Progenitor cell of endocrine pancreas (in vitro differentiated cells): ENCODE data around the gene UBE3D. TPM values are rescaled to one million over a fixed set of nuclear protein-coding genes. Genes with fewer than 3 reads are reported as not detected.

Source experiments
- DNase-seq: peaks from one replicate; pipeline ENCODE4 v3.0.0; 2021; ENCODE audit warnings: low spot score; ENCODE audit not compliant: unreplicated experiment
- H3K27ac Mint-ChIP-seq: 2 replicates; pipeline ENCODE4 v1.8.0; 2021; ENCODE audit warnings: mild to moderate bottlenecking, moderate library complexity, mixed read lengths
- H3K27me3 Mint-ChIP-seq: 2 replicates; pipeline ENCODE4 v1.8.0; 2021; ENCODE audit warnings: mixed read lengths
- H3K36me3 Mint-ChIP-seq: 2 replicates; pipeline ENCODE4 v1.8.0; 2022; ENCODE audit warnings: mixed read lengths; ENCODE audit not compliant: insufficient read depth
- H3K4me1 Mint-ChIP-seq: 2 replicates; pipeline ENCODE4 v1.8.0; 2021; ENCODE audit warnings: low read depth, mixed read lengths
- H3K4me3 Mint-ChIP-seq: 2 replicates; pipeline ENCODE4 v1.8.0; 2021; ENCODE audit warnings: low read depth, mild to moderate bottlenecking, moderate library complexity, mixed read lengths
- H3K9me3 Mint-ChIP-seq: 2 replicates; pipeline ENCODE4 v1.8.0; 2021; ENCODE audit warnings: low read depth, mixed read lengths
- CTCF ChIP-seq: fragments of 200-600 bp; sonication (generic); IDR thresholded peaks from one replicate; pipeline ENCODE4 v1.5.0; 2021; ENCODE audit warnings: antibody characterized with exemption, mild to moderate bottlenecking; ENCODE audit not compliant: unreplicated experiment
- total RNA-seq: library from RNA; stranded (reverse); gene quantifications from 2 replicates; pipeline ENCODE4 v1.2.1, GENCODE V29; 2021

Gene UBE3D
- total RNA-seq, 1 donor from 2014 or later: 15.5 TPM

- Mint-ChIP-seq H3K4me3 (no peak overlapping the region), H3K27me3 (no peaks in the 10 kb centered on the region), H3K9me3 (no peaks in the 10 kb centered on the region), H3K4me1 (peaks cover 12% of the 10 kb centered on the region), H3K36me3 (peaks cover 6% of the 10 kb centered on the region), H3K27ac (no peak overlapping the region)
- DNase-seq: peak; percentile 34
- TF ChIP-seq CTCF: peak; percentile 93
Measured at GRCh38 chr6:83055366-83055964, 10.2 kb downstream of the UBE3D start.

GRCh38 chr6:83053678-83054077 lies 12.0 kb downstream of the UBE3D start:
- no peak for TF ChIP-seq CTCF
- H3K36me3 Mint-ChIP-seq: peaks cover 8% of the 10 kb centered on the region
- no peaks in the 10 kb centered on the region for H3K9me3 Mint-ChIP-seq
- no peak for DNase-seq
- peaks cover 12% of the 10 kb centered on the region for H3K4me1 Mint-ChIP-seq
- no peaks in the 10 kb centered on the region for H3K27me3 Mint-ChIP-seq
- no peak overlapping the region for H3K27ac Mint-ChIP-seq
- no peak overlapping the region for H3K4me3 Mint-ChIP-seq

DNA sequence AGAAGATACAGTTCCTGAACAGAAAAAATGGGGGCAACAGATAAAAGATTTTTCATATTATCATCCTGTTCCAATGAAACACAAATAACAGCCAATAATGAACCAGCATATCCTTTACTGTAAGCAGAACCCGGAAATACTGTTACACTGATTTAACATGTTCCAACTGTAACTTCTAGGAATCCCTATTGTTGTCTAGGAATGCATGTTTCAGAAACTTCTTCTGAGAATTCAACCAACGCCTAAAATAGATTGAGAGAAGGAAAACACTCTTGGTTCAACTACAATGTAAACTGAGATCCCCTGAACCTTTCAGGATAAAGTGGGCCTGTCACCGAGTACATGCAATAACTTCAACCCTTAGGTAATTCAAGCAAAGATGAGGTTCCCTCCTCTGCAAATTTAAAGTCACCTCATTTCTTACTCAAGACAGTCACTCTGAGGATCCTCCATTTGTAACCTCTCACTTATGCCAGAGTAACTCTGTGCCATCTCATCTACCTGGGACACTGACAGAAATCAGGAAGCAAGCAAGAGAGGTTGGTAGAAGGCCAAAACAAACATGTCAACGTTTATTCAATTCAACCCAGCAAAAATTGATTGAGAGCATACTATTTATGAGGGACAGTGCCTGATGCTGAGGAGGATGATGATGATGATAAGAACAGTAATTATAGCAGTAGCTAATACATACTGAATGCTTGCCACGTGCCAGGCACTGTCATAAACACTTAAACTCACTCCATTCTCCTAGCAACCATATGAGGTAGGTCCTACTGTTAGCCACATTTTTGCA lies 14.1 kb downstream of the UBE3D start:
- H3K27ac Mint-ChIP-seq: no peak overlapping the region
- no peak overlapping the region for H3K4me3 Mint-ChIP-seq
- no peak for DNase-seq

GRCh38 chr6:83047065-83047754 lies 18.4 kb downstream of the UBE3D start:
- no peak overlapping the region for H3K4me3 Mint-ChIP-seq
- no peaks in the 10 kb centered on the region for H3K27me3 Mint-ChIP-seq
- peaks cover 5% of the 10 kb centered on the region for H3K36me3 Mint-ChIP-seq
- no peak for DNase-seq
- TF ChIP-seq CTCF: no peak
- H3K9me3 Mint-ChIP-seq: no peaks in the 10 kb centered on the region
- peak overlapping the region; percentile 76 for H3K27ac Mint-ChIP-seq
- peaks cover 15% of the 10 kb centered on the region for H3K4me1 Mint-ChIP-seq

More for the DNA sequence above, 14.1 kb downstream of the UBE3D start:
- no peak for TF ChIP-seq CTCF
- H3K9me3 Mint-ChIP-seq: no peaks in the 10 kb centered on the region
- peaks cover 20% of the 10 kb centered on the region for H3K4me1 Mint-ChIP-seq
- H3K27me3 Mint-ChIP-seq: no peaks in the 10 kb centered on the region
- peaks cover 4% of the 10 kb centered on the region for H3K36me3 Mint-ChIP-seq

DNA sequence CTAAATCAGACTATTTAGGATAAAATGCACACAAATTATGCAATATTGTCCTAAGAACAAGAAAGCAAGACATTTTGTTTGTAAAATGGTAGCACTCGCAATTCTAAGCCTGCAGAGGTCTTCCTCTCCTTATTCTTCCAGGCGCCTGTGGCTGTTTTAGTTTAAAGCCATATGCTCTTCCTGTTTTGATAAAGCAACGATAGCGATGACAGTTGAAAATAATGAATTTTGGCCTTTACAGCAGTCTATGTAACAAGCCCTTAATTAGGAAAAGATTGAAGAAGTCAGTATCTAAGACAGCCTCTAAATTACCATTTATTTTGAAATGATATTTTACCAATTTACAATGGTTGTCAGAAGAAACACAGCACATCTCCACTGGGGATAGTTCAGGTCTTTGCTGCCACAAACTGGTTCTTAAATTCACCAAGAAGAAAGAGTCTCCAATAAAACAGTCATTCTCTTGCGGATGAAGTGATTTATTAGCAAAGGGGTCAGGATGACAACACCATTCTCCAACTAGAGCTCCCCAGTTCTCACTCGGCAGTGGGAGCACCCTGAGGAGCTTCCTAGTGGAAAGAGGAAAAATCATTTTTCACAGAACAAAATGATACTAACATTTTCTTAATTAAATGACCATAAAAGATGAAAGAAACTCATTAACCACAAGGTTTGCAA lies 21.4 kb downstream of the UBE3D start:
- TF ChIP-seq CTCF: no peak
- Mint-ChIP-seq H3K27ac (no peak overlapping the region), H3K4me3 (no peak overlapping the region), H3K36me3 (peaks cover 3% of the 10 kb centered on the region), H3K9me3 (no peaks in the 10 kb centered on the region), H3K4me1 (peaks cover 14% of the 10 kb centered on the region), H3K27me3 (no peaks in the 10 kb centered on the region)
- DNase-seq: no peak
